Retinal pigment epithelial cell (primary cell): Measurements from ENCODE around the gene MSANTD1.

Experiments
- DNase-seq: peaks from one replicate; pipeline ENCODE4 v3.0.0-alpha.2; 2010; ENCODE audit warnings: low read depth
- H3K4me3 ChIP-seq: 2 replicates; pipeline ENCODE4 v1.5.1; 2011; ENCODE audit warnings: mild to moderate bottlenecking, low read length, control low read depth, moderate library complexity
- TF ChIP-seq, protein P1 (sequence below): conservative IDR thresholded peaks from 2 replicates; pipeline ENCODE4 v1.5.1; 2011; ENCODE audit warnings: low read depth, low read length, control low read depth, inconsistent platforms

The MSANTD1 gene

GRCh38 chr4:3237266-3237665 is 11.7 kb upstream of the MSANTD1 start:
- TF ChIP-seq, protein P1, sequence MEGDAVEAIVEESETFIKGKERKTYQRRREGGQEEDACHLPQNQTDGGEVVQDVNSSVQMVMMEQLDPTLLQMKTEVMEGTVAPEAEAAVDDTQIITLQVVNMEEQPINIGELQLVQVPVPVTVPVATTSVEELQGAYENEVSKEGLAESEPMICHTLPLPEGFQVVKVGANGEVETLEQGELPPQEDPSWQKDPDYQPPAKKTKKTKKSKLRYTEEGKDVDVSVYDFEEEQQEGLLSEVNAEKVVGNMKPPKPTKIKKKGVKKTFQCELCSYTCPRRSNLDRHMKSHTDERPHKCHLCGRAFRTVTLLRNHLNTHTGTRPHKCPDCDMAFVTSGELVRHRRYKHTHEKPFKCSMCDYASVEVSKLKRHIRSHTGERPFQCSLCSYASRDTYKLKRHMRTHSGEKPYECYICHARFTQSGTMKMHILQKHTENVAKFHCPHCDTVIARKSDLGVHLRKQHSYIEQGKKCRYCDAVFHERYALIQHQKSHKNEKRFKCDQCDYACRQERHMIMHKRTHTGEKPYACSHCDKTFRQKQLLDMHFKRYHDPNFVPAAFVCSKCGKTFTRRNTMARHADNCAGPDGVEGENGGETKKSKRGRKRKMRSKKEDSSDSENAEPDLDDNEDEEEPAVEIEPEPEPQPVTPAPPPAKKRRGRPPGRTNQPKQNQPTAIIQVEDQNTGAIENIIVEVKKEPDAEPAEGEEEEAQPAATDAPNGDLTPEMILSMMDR = no peak
- DNase-seq = no peak
- H3K4me3 ChIP-seq = no peak overlapping the region

DNA sequence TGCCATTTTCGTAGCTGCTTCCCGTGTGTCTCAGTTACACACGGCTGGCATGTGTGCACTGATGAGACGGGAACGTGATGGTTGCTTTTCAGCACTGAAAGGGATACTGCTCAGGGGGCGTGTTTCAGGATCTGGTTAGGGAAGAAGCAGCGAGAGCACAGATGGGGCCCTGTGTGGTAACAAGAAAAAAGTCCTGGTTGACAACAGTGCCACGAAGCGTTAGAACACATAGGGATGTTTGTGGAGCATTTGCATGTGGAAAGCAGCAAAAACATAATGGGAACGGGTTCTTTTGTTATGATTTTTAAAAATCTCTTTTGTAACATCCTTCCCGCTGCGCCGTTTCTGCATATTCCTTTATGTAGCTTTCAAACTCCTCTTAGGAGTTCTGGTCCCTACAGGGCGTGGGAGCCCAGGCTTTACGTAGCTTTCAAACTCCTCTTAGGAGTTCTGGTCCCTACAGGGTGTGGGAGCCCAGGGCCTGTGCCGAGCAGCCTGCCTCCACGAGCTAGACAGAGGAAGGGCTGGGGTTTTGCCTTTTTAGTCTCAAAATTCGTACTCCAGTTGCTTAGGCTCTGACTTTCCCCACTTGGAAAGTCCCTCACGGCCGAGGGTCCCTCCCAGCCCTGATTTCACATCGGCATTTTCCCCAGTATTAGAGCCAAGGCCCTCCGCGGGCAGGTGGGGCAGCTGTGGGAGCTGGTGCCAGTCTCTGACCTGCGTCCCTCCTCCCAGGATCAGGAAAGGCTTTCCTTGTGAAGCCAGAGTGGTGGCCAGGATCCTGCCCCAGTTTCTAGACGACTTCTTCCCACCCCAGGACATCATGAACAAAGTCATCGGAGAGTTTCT is 11.0 kb upstream of the MSANTD1 start:
- H3K4me3 ChIP-seq = no peak overlapping the region
- DNase-seq = no peak
- TF ChIP-seq, protein P1 = no peak

- no peak overlapping the region for H3K4me3 ChIP-seq
- TF ChIP-seq, protein P1 = no peak
- no peak for DNase-seq
Measured at GRCh38 chr4:3238721-3239120, 10.2 kb upstream of the MSANTD1 start.

DNA sequence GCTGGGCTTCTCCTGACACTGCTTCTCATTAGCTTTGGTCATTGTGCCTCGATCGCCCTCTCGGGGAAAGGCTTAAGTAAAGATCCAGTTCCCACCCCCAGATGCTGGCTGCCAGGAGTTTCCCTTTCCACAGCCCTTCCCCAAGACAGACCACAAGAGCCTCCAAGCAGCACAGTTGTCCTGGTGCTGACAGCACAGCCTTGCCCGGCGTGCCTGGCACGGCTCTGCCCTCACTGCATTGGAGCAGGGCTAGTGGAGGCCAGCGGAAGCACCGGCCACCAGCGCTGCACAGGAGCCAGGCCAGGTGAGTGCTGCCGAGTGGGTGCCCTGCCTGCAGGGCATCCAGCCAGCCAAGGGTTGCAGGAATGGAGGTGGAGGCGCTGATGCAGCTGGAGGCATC is 9.7 kb upstream of the MSANTD1 start:
- DNase-seq = no peak
- no peak overlapping the region for H3K4me3 ChIP-seq
- TF ChIP-seq, protein P1 = no peak

GRCh38 chr4:3239998-3240920 is 8.7 kb upstream of the MSANTD1 start:
- TF ChIP-seq, protein P1 = no peak
- H3K4me3 ChIP-seq = no peak overlapping the region
- no peak for DNase-seq

DNA sequence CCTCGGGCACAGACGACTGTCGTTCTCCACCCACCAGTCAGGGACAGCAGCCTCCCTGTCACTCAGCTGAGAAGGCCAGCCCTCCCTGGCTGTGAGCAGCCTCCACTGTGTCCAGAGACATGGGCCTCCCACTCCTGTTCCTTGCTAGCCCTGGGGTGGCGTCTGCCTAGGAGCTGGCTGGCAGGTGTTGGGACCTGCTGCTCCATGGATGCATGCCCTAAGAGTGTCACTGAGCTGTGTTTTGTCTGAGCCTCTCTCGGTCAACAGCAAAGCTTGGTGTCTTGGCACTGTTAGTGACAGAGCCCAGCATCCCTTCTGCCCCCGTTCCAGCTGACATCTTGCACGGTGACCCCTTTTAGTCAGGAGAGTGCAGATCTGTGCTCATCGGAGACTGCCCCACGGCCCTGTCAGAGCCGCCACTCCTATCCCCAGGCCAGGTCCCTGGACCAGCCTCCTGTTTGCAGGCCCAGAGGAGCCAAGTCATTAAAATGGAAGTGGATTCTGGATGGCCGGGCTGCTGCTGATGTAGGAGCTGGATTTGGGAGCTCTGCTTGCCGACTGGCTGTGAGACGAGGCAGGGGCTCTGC is 7.9 kb upstream of the MSANTD1 start:
- H3K4me3 ChIP-seq = no peak overlapping the region
- no peak for DNase-seq
- TF ChIP-seq, protein P1 = no peak
